ENCODE data around the gene C9orf152. TPM values are rescaled to one million over a fixed set of nuclear protein-coding genes. Genes with fewer than 3 reads are reported as not detected.
A peak's percentile ranks its signal among the peaks of the same experiment; 100 is the strongest.

C9orf152 gene
- total RNA-seq, 3 donors from 2014 or later = 20.4 to 69.4 (median 42.9) TPM

DNA sequence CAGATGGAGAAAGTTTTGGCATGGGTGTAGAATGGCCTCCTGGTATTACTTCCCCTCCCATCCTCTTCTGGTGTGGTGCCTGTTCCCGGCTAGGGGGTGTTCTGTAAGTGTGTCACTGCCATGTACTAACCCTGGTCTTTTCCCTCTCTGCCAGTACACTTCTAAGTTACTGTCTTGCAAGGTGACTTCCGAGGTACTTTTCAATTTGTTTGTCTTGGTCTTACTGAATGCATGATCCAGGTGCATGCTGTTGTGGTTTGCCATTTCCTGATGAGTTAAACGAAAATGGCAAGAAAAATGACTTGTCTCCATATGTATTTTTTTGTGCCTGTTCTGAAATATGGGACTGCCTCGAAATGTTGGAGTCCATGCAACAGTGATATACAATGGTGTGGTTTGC, 46.0 kb downstream of the C9orf152 start:
- H3K36me3 ChIP-seq (ENCODE audit: low read depth) = no peaks in the 10 kb centered on the region
- no peak overlapping the region for H3K4me3 ChIP-seq
- no peaks in the 10 kb centered on the region for H3K9me3 ChIP-seq
- TF ChIP-seq, protein P1, sequence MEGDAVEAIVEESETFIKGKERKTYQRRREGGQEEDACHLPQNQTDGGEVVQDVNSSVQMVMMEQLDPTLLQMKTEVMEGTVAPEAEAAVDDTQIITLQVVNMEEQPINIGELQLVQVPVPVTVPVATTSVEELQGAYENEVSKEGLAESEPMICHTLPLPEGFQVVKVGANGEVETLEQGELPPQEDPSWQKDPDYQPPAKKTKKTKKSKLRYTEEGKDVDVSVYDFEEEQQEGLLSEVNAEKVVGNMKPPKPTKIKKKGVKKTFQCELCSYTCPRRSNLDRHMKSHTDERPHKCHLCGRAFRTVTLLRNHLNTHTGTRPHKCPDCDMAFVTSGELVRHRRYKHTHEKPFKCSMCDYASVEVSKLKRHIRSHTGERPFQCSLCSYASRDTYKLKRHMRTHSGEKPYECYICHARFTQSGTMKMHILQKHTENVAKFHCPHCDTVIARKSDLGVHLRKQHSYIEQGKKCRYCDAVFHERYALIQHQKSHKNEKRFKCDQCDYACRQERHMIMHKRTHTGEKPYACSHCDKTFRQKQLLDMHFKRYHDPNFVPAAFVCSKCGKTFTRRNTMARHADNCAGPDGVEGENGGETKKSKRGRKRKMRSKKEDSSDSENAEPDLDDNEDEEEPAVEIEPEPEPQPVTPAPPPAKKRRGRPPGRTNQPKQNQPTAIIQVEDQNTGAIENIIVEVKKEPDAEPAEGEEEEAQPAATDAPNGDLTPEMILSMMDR (IDR thresholded peaks at IDR 0.05) = no peak
- intact Hi-C loops (cut with DNase I, micrococcal nuclease) = no loop called here
- ATAC-seq (peak; percentile 13), DNase-seq (no peak)
- H3K4me1 ChIP-seq (ENCODE audit: low read depth) = no peaks in the 10 kb centered on the region

GRCh38 chr9:110160685-110161084, 47.3 kb downstream of the C9orf152 start:
- intact Hi-C loops (cut with DNase I, micrococcal nuclease) = no loop called here
- ATAC-seq (no peak), DNase-seq (no peak)
- Histone ChIP-seq H3K9me3 (no peaks in the 10 kb centered on the region), H3K36me3 (ENCODE audit: low read depth) (no peaks in the 10 kb centered on the region), H3K4me1 (ENCODE audit: low read depth) (no peaks in the 10 kb centered on the region), H3K4me3 (no peak overlapping the region)
- TF ChIP-seq, protein P1 (IDR thresholded peaks at IDR 0.05) = no peak

DNA sequence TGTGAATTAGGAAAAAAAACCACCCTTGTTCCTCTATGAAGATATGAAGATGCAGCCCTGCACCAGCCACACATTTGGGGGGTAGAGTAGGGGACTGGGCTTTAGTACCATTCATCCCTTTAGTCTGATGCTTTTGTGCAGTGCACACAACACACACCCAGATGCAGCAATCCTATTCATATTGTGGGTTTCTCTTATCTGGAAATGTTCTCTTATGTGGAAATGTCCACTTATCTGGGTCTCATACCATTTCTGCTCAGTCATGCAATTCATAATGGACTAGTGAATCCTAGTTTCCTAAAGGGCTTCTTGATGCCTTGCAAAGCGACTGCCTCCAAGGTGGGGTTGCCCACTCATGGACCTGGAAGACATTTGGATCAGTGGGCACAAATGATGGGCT, 47.8 kb downstream of the C9orf152 start:
- no peaks in the 10 kb centered on the region for H3K36me3 ChIP-seq (ENCODE audit: low read depth)
- H3K4me1 ChIP-seq (ENCODE audit: low read depth) = no peaks in the 10 kb centered on the region
- no peak overlapping the region for H3K4me3 ChIP-seq
- DNase-seq = no peak
- H3K9me3 ChIP-seq = no peaks in the 10 kb centered on the region
- ATAC-seq = no peak
- intact Hi-C loops (cut with DNase I, micrococcal nuclease) = no loop called here
- TF ChIP-seq, protein P1 (IDR thresholded peaks at IDR 0.05) = no peak

DNA sequence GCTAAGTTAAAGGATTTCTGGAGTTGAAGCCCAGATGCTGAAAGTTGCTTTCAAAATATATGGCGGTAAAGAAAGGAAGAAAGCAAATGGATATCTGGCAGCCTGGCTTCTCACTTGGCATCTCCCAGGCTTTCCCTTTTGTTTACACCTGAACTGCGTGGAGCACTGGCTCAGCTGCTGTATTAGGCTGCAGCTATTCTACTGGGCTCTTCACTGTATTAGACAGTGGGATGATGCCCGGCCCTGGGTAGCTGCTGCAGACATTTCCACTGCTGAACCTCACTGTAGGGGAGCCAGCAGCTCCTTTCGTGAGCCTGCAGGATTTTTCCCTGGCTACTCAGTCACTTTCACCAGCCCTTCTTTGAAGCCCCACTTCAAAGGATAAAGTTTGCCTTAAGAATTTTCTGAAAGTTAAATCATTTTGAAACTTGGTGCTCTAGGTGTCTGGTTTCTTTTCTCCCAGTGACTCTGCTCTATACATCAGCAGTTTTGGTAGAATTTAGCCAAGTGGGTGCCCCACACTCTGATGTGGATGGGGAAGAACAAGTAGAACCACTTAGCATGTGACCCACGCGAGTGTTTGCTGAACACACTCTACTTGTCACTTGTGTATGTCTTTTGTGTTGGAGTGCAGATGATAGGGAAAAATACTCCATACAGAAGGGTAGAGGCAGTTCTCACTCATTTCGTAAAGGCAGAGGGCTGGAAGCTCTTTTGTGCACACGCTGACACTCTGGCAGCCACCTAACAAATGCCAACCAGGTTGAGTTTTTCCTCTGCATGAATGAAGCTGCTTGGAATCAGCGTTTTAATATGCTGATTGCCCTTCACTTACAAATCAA, 49.9 kb downstream of the C9orf152 start:
- no peak overlapping the region for H3K4me3 ChIP-seq
- H3K9me3 ChIP-seq = no peaks in the 10 kb centered on the region
- intact Hi-C loops (cut with DNase I, micrococcal nuclease) = loop anchor here in 1 of 2 donors (10.0 kb wide), 1 partner anchor 93 kb away; no protein-coding TSS in a partner anchor
- TF ChIP-seq, protein P1 (IDR thresholded peaks at IDR 0.05) = no peak
- no peak for DNase-seq
- no peaks in the 10 kb centered on the region for H3K4me1 ChIP-seq (ENCODE audit: low read depth)
- H3K36me3 ChIP-seq (ENCODE audit: low read depth) = no peaks in the 10 kb centered on the region
- no peak for ATAC-seq

DNA sequence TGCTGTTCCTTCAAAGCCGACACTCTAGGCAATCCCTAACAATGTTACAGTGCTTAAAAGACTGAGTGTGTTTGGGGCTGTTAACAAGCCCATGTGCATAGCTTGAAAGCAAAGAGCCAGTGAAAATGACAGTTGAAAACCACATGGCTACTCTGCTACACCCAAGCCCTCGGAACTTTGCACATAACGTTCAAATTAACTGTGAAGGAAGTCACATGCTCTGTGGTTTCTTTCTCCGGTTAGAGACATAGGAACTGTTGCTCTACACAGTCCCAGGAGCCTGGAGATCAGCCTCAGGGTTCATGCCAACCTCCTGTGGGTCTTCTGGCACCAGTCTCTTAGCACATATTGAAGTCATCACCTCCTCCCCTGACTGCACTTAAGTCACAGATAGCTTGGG, 51.1 kb downstream of the C9orf152 start:
- Histone ChIP-seq H3K4me1 (ENCODE audit: low read depth) (no peaks in the 10 kb centered on the region), H3K9me3 (no peaks in the 10 kb centered on the region), H3K4me3 (no peak overlapping the region), H3K36me3 (ENCODE audit: low read depth) (no peaks in the 10 kb centered on the region)
- DNase-seq = no peak
- peak; percentile 79 for ATAC-seq
- intact Hi-C loops (cut with DNase I, micrococcal nuclease) = loop anchor here in 1 of 2 donors (10.0 kb wide), 1 partner anchor 92 kb away; no protein-coding TSS in a partner anchor
- TF ChIP-seq, protein P1 (IDR thresholded peaks at IDR 0.05) = no peak
